ENCODE results near the gene PRDX1.

DNA sequence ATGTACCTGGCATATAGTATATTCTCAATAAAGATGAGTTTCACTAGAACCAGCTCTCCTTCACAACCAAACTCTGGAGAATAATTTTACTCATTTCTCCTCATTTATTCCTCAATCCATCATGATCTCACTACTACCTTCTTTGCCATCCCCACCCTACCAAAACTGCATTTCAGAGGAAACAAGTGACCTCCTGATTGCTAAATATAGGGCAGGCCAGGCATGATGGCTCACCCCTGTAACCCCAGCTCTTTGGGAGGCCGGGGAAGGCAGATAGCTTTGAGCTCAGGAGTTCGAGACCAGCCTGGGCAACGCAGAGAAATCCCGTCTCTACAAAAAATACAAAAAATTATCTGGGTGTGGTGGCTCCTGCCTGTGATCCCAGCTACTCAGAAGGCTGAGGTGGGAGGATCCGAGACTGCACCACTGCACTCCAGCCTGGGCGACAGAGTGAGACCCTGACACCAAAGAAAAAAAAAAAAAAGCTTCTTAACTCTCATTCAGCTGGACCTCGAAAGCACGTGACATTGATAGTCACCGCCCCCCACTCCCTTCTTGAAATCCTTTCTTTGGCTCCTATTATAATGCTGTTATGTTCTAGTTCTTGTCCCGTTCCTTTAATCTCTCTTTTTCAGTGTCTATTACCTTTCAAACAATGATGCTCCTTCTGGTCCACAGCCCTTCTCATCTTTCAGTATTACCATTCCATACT lies 32.9 kb downstream of the PRDX1 start:
- no peak for TF ChIP-seq RAD21 (conservative IDR thresholded peaks at IDR 0.05 in 1 of 2, IDR thresholded peaks at IDR 0.05 in 1 of 2)
- no peak for TF ChIP-seq BHLHE40 (IDR thresholded peaks at IDR 0.05; ENCODE audit: low read depth, low read length)
- TF ChIP-seq, protein P1, sequence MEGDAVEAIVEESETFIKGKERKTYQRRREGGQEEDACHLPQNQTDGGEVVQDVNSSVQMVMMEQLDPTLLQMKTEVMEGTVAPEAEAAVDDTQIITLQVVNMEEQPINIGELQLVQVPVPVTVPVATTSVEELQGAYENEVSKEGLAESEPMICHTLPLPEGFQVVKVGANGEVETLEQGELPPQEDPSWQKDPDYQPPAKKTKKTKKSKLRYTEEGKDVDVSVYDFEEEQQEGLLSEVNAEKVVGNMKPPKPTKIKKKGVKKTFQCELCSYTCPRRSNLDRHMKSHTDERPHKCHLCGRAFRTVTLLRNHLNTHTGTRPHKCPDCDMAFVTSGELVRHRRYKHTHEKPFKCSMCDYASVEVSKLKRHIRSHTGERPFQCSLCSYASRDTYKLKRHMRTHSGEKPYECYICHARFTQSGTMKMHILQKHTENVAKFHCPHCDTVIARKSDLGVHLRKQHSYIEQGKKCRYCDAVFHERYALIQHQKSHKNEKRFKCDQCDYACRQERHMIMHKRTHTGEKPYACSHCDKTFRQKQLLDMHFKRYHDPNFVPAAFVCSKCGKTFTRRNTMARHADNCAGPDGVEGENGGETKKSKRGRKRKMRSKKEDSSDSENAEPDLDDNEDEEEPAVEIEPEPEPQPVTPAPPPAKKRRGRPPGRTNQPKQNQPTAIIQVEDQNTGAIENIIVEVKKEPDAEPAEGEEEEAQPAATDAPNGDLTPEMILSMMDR (IDR thresholded peaks at IDR 0.05), result no peak
- no peak for TF ChIP-seq JUN (IDR thresholded peaks at IDR 0.05)
- no peak for TF ChIP-seq POLR2AphosphoS2 (conservative IDR thresholded peaks at IDR 0.05; ENCODE audit: low read length)
- no peak for TF ChIP-seq CEBPB (IDR thresholded peaks at IDR 0.05)
- TF ChIP-seq NR3C1 (IDR thresholded peaks at IDR 0.05), result no peak
- no peak for TF ChIP-seq CHD4 (IDR thresholded peaks at IDR 0.05; ENCODE audit: borderline replicate concordance)
- no peak for TF ChIP-seq ZSCAN20 (CRISPR knock-in tag; IDR thresholded peaks at IDR 0.05)
- TF ChIP-seq ESRRA (IDR thresholded peaks at IDR 0.05; ENCODE audit: borderline replicate concordance, low read length), result no peak

All from A549 (cell line).